ENCODE results near the gene TNK1. TPM values are rescaled to one million over a fixed set of nuclear protein-coding genes. Genes with fewer than 3 reads are reported as not detected.

Gene TNK1
- total RNA-seq, 1 experiment from 2014 or later: 16.8 TPM

DNA sequence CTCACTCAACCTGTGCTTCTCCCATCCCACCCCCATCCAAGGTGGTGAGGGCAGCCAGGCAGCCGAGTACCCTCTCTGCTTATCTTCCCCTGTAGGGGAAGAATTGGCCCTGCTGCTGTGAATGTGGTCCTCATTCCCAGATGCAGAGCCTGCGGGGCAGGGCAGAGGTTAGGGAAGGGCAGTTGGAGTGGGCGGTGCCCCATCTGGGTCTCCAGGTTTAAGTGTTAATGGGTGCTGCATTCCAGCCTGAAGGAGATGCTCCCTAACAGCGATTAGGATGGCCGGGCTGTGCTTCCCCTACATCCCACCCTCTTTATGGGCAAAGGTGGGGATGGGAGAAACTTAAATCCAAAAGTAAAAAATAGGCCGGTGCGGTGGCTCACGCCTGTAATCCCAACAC is 13.8 kb upstream of the TNK1 start:
- intact Hi-C loops (cut with micrococcal nuclease): no loop called here
- BruUV-seq (replicated peaks): no TSS peak

DNA sequence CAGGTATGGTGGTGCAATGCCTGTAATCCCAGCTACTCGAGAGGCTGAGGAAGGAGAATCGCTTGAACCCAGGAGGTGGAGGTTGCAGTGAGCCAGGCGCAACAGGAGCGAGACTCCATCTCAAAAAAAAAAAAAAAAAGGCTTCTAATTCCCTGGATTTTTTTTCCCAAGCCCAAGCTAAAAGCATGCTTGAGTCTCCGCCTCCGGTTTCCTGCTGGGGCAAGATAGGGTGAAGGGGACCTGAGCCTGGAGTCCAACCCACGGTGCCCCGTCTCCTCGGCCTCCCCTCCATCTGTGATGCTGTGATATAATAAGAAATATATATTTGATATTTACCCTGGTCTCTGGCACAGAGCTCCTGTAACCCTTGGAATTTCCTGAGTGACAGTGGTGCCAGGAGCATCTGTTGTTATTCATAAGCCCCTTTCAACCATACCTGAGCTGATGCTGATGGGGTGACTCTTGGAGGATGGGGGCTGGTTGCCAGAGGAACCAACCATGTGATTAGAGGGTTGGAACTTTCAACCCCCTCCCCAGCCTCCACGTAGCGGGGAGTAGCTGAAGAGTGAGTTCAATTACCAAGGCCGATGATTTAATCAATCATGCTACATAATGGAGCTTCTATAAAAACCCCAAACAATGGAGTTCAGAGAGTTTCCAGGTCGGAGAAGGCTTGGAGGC is 12.8 kb upstream of the TNK1 start:
- no peak overlapping the region for H3K27ac ChIP-seq (ENCODE audit: low read depth, low read length)
- H3K4me1 ChIP-seq (ENCODE audit: control insufficient read depth in 1 of 2, insufficient read depth in 2 of 2, low read length in 2 of 2): peaks cover 7 to 9% of the 10 kb centered on the region in 2 experiments
- RAD21 ChIA-PET (ENCODE audit: low non-redundant PET in 1 of 2, low total read pairs in 2 of 2, uncharacterized antibody in 2 of 2, unreplicated experiment in 2 of 2): no interaction called here
- DNase-seq (ENCODE audit: low read depth, low spot score) (no peak), ATAC-seq (no peak)
- POLR2A ChIA-PET: interaction anchor here (1.2 kb wide), 1 partner anchor 36 kb away, joined by 3 read pairs; the partner anchor contains the start of gene TMEM256
- CTCF ChIA-PET: no interaction called here
- no peak overlapping the region for H2AFZ ChIP-seq (ENCODE audit: low read depth, low read length, poor library complexity, severe bottlenecking)
- H3K9me3 ChIP-seq (ENCODE audit: control insufficient read depth in 1 of 2, insufficient read depth in 1 of 2, low read depth in 1 of 2, low read length in 2 of 2): no peaks in the 10 kb centered on the region
- H3K9me2 ChIP-seq (ENCODE audit: insufficient read depth): no peaks in the 10 kb centered on the region
- no peaks in the 10 kb centered on the region for H4K20me1 ChIP-seq (ENCODE audit: insufficient read depth)
- BruUV-seq (replicated peaks): no TSS peak
- no peak for TF ChIP-seq EZH2 (IDR thresholded peaks at IDR 0.05)
- TF ChIP-seq EZH2phosphoT487 (IDR thresholded peaks at IDR 0.05; ENCODE audit: borderline replicate concordance): no peak
- TF ChIP-seq SIN3A (IDR thresholded peaks at IDR 0.05; ENCODE audit: low read depth): no peak
- no peak for TF ChIP-seq ZNF274 (IDR thresholded peaks at IDR 0.05; ENCODE audit: low read depth, low read length)
- TF ChIP-seq YY1 (IDR thresholded peaks at IDR 0.05; ENCODE audit: extremely low read depth, insufficient replicate concordance, low read depth, low read length): no peak
- no peak for TF ChIP-seq POLR2A (IDR thresholded peaks at IDR 0.05; ENCODE audit: borderline replicate concordance, extremely low read depth, insufficient read depth, insufficient read length)
- no peak for TF ChIP-seq CEBPB (IDR thresholded peaks at IDR 0.05; ENCODE audit: low read depth)
- TF ChIP-seq, protein P1, sequence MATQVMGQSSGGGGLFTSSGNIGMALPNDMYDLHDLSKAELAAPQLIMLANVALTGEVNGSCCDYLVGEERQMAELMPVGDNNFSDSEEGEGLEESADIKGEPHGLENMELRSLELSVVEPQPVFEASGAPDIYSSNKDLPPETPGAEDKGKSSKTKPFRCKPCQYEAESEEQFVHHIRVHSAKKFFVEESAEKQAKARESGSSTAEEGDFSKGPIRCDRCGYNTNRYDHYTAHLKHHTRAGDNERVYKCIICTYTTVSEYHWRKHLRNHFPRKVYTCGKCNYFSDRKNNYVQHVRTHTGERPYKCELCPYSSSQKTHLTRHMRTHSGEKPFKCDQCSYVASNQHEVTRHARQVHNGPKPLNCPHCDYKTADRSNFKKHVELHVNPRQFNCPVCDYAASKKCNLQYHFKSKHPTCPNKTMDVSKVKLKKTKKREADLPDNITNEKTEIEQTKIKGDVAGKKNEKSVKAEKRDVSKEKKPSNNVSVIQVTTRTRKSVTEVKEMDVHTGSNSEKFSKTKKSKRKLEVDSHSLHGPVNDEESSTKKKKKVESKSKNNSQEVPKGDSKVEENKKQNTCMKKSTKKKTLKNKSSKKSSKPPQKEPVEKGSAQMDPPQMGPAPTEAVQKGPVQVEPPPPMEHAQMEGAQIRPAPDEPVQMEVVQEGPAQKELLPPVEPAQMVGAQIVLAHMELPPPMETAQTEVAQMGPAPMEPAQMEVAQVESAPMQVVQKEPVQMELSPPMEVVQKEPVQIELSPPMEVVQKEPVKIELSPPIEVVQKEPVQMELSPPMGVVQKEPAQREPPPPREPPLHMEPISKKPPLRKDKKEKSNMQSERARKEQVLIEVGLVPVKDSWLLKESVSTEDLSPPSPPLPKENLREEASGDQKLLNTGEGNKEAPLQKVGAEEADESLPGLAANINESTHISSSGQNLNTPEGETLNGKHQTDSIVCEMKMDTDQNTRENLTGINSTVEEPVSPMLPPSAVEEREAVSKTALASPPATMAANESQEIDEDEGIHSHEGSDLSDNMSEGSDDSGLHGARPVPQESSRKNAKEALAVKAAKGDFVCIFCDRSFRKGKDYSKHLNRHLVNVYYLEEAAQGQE (IDR thresholded peaks at IDR 0.05; ENCODE audit: low read depth): no peak
- no peak for TF ChIP-seq JUND (IDR thresholded peaks at IDR 0.05)
- no peak for TF ChIP-seq CBX3 (IDR thresholded peaks at IDR 0.05; ENCODE audit: low read depth)
- TF ChIP-seq, protein P2, sequence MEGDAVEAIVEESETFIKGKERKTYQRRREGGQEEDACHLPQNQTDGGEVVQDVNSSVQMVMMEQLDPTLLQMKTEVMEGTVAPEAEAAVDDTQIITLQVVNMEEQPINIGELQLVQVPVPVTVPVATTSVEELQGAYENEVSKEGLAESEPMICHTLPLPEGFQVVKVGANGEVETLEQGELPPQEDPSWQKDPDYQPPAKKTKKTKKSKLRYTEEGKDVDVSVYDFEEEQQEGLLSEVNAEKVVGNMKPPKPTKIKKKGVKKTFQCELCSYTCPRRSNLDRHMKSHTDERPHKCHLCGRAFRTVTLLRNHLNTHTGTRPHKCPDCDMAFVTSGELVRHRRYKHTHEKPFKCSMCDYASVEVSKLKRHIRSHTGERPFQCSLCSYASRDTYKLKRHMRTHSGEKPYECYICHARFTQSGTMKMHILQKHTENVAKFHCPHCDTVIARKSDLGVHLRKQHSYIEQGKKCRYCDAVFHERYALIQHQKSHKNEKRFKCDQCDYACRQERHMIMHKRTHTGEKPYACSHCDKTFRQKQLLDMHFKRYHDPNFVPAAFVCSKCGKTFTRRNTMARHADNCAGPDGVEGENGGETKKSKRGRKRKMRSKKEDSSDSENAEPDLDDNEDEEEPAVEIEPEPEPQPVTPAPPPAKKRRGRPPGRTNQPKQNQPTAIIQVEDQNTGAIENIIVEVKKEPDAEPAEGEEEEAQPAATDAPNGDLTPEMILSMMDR (IDR thresholded peaks at IDR 0.05 in 2 of 3, conservative IDR thresholded peaks at IDR 0.05 in 1 of 3; ENCODE audit: borderline replicate concordance in 1 of 3, insufficient read depth in 1 of 3, low read depth in 2 of 3, low read length in 2 of 3): no peak
- TF ChIP-seq RAD21 (IDR thresholded peaks at IDR 0.05; ENCODE audit: low read depth): no peak
- no peaks in the 10 kb centered on the region for H3K79me2 ChIP-seq (ENCODE audit: insufficient read depth, low read length)
- H3K4me2 ChIP-seq (ENCODE audit: low read length): no peak overlapping the region
- intact Hi-C loops (cut with micrococcal nuclease): no loop called here
- H3K27me3 ChIP-seq (ENCODE audit: insufficient read depth, low read length): no peaks in the 10 kb centered on the region
- H3K4me3 ChIP-seq (replicated peaks in 1 of 2; ENCODE audit: low read depth in 1 of 2, low read length in 2 of 2): no peak overlapping the region
- no peak overlapping the region for H3K9ac ChIP-seq (ENCODE audit: low read length)
- H3K36me3 ChIP-seq (ENCODE audit: control insufficient read depth in 1 of 2, insufficient read depth in 2 of 2, low read length in 2 of 2): no peaks in the 10 kb centered on the region

More for the DNA sequence above, 13.8 kb upstream of the TNK1 start:
- H3K4me1 ChIP-seq (ENCODE audit: control insufficient read depth in 1 of 2, insufficient read depth in 2 of 2, low read length in 2 of 2): peaks cover 11 to 18% of the 10 kb centered on the region in 2 experiments
- no peak overlapping the region for H3K4me3 ChIP-seq (replicated peaks in 1 of 2; ENCODE audit: low read depth in 1 of 2, low read length in 2 of 2)
- DNase-seq (ENCODE audit: low read depth, low spot score) (no peak), ATAC-seq (no peak)
- H3K27ac ChIP-seq (ENCODE audit: low read depth, low read length): no peak overlapping the region
- CTCF ChIA-PET: no interaction called here
- POLR2A ChIA-PET: no interaction called here
- RAD21 ChIA-PET (ENCODE audit: low non-redundant PET in 1 of 2, low total read pairs in 2 of 2, uncharacterized antibody in 2 of 2, unreplicated experiment in 2 of 2): no interaction called here
- no peak overlapping the region for H2AFZ ChIP-seq (ENCODE audit: low read depth, low read length, poor library complexity, severe bottlenecking)
- H3K9ac ChIP-seq (ENCODE audit: low read length): no peak overlapping the region
- H3K9me3 ChIP-seq (ENCODE audit: control insufficient read depth in 1 of 2, insufficient read depth in 1 of 2, low read depth in 1 of 2, low read length in 2 of 2): no peaks in the 10 kb centered on the region
- no peaks in the 10 kb centered on the region for H3K27me3 ChIP-seq (ENCODE audit: insufficient read depth, low read length)
- H3K4me2 ChIP-seq (ENCODE audit: low read length): no peak overlapping the region
- H3K79me2 ChIP-seq (ENCODE audit: insufficient read depth, low read length): no peaks in the 10 kb centered on the region
- no peaks in the 10 kb centered on the region for H3K9me2 ChIP-seq (ENCODE audit: insufficient read depth)
- H3K36me3 ChIP-seq (ENCODE audit: control insufficient read depth in 1 of 2, insufficient read depth in 2 of 2, low read length in 2 of 2): no peaks in the 10 kb centered on the region
- no peaks in the 10 kb centered on the region for H4K20me1 ChIP-seq (ENCODE audit: insufficient read depth)
- no peak for TF ChIP-seq ZNF274 (IDR thresholded peaks at IDR 0.05; ENCODE audit: low read depth, low read length)
- TF ChIP-seq, protein P3, sequence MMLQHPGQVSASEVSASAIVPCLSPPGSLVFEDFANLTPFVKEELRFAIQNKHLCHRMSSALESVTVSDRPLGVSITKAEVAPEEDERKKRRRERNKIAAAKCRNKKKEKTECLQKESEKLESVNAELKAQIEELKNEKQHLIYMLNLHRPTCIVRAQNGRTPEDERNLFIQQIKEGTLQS (IDR thresholded peaks at IDR 0.05): no peak

Data from HCT116 (cell line).